GM23248 (cell line): ENCODE data around the gene SKIDA1. TPM values are rescaled to one million over a fixed set of nuclear protein-coding genes. Genes with fewer than 3 reads are reported as not detected.

Experiments
- DNase-seq: peaks from one replicate; pipeline ENCODE4 v3.0.0-alpha.2; 2015
- H2AFZ ChIP-seq: fragments of 200-600 bp; sonication (generic); 2 replicates; pipeline ENCODE4 v1.6.1; 2016; ENCODE audit warnings: antibody characterized with exemption
- H3F3A ChIP-seq: fragments of 200-600 bp; sonication (generic); 2 replicates; pipeline ENCODE4 v1.6.1; 2016; ENCODE audit warnings: mild to moderate bottlenecking, antibody characterized with exemption, mixed run types; ENCODE audit not compliant: insufficient read depth
- H3K27ac ChIP-seq: fragments of 200-600 bp; sonication (generic); 2 replicates; pipeline ENCODE4 v1.5.1; 2016; ENCODE audit warnings: mild to moderate bottlenecking
- H3K27me3 ChIP-seq: fragments of 200-600 bp; sonication (generic); replicated peaks from 2 replicates; pipeline ENCODE4 v1.6.1; 2016; ENCODE audit warnings: mild to moderate bottlenecking; ENCODE audit not compliant: insufficient read depth
- H3K36me3 ChIP-seq: fragments of 200-600 bp; sonication (generic); 2 replicates; pipeline ENCODE4 v1.6.1; 2016; ENCODE audit warnings: low read depth, mild to moderate bottlenecking
- H3K4me1 ChIP-seq: fragments of 200-600 bp; sonication (generic); 2 replicates; pipeline ENCODE4 v1.6.1; 2016; ENCODE audit warnings: mild to moderate bottlenecking; ENCODE audit not compliant: insufficient read depth
- H3K4me2 ChIP-seq: fragments of 200-600 bp; sonication (generic); one replicate; pipeline ENCODE4 v1.6.1; 2016; ENCODE audit warnings: mild to moderate bottlenecking; ENCODE audit not compliant: unreplicated experiment
- H3K4me3 ChIP-seq: fragments of 200-600 bp; sonication (generic); 2 replicates; pipeline ENCODE4 v1.5.1; 2016; ENCODE audit warnings: mild to moderate bottlenecking
- H3K79me2 ChIP-seq: fragments of 200-600 bp; sonication (generic); 2 replicates; pipeline ENCODE4 v1.6.1; 2016; ENCODE audit warnings: mild to moderate bottlenecking; ENCODE audit not compliant: insufficient read depth
- H3K9ac ChIP-seq: fragments of 200-600 bp; sonication (generic); 2 replicates; pipeline ENCODE4 v1.6.1; 2016; ENCODE audit warnings: mild to moderate bottlenecking
- H3K9me2 ChIP-seq: fragments of 200-600 bp; sonication (generic); 2 replicates; pipeline ENCODE4 v1.6.1; 2016; ENCODE audit warnings: mixed run types, mild to moderate bottlenecking, moderate library complexity; ENCODE audit not compliant: insufficient read depth
- H3K9me3 ChIP-seq: fragments of 200-600 bp; sonication (generic); one replicate; pipeline ENCODE4 v1.6.1; 2017; ENCODE audit warnings: low read depth
- H4K20me1 ChIP-seq: fragments of 200-600 bp; sonication (generic); 2 replicates; pipeline ENCODE4 v1.6.0; 2016; ENCODE audit not compliant: insufficient read depth
- EZH2 ChIP-seq: fragments of 200-600 bp; sonication (generic); IDR thresholded peaks from 2 replicates; pipeline ENCODE4 v1.6.1; 2018; ENCODE audit warnings: antibody characterized with exemption, mild to moderate bottlenecking; ENCODE audit not compliant: insufficient read depth, poor library complexity, severe bottlenecking
- EZH2phosphoT487 ChIP-seq: fragments of 200-600 bp; sonication (generic); IDR thresholded peaks from 2 replicates; pipeline ENCODE4 v1.6.1; 2018; ENCODE audit warnings: antibody characterized with exemption, moderate library complexity, mild to moderate bottlenecking, low read depth; ENCODE audit not compliant: insufficient read depth
- WGBS, 2 experiments: methylation state at CpG; one replicate each; pipeline ENCODE4 v1.1.6; 2015 to 2017; ENCODE audit warnings: low lambda C conversion rate in 2 of 2, low coverage in 1 of 2; ENCODE audit errors: missing lambda C conversion rate in 2 of 2; 5-methylcytosine and 5-hydroxymethylcytosine counted together
- in situ Hi-C: fragments of 300-500 bp; cut with MboI; formaldehyde crosslinking; loops from 2 replicates; pipeline ENCODE4 v1.15.0; 2020
- polyA plus RNA-seq: library from polyadenylated mRNA; unstranded; fragments of >200 nt; fragmentation: Nextera tagmentation; extraction: Ambion mirVana; gene quantifications from 2 replicates; pipeline ENCODE4 v1.2.1, GENCODE V29; 2016
- total RNA-seq: library from RNA; depleted of rRNA; stranded (reverse); fragments of >200 nt; shearing (Covaris generic); gene quantifications from 2 replicates; pipeline ENCODE4 v1.2.3, GENCODE V29; 2014

The SKIDA1 gene
- total and polyA plus RNA-seq, 2 experiments from 2014 or later, result 0.18 TPM; not detected in 1

GRCh38 chr10:21494191-21495001 lies 31.1 kb downstream of the SKIDA1 start:
- no peaks in the 10 kb centered on the region for H3K36me3 ChIP-seq
- in situ Hi-C loops, result loop anchor here (5.0 to 25.0 kb wide), 2 partner anchors 207 to 407 kb away; no protein-coding TSS in a partner anchor
- no peak overlapping the region for H3K27ac ChIP-seq
- peak overlapping the region; percentile 49 for H3K9ac ChIP-seq
- H3F3A ChIP-seq, result peaks cover 16% of the 10 kb centered on the region
- no peaks in the 10 kb centered on the region for H3K4me1 ChIP-seq
- WGBS, 2 experiments, result 15 to 19% methylated on average over 55 to 66 of the region's 66 CpGs
- peak overlapping the region; percentile 81 for H2AFZ ChIP-seq
- DNase-seq, result peak; percentile 59
- peak overlapping the region; percentile 71 for H3K4me3 ChIP-seq
- H3K9me2 ChIP-seq, result no peaks in the 10 kb centered on the region
- no peaks in the 10 kb centered on the region for H3K79me2 ChIP-seq
- H4K20me1 ChIP-seq, result no peaks in the 10 kb centered on the region
- no peak for TF ChIP-seq EZH2
- TF ChIP-seq EZH2phosphoT487, result no peak
- H3K4me2 ChIP-seq, result peak overlapping the region; percentile 97
- H3K9me3 ChIP-seq, result no peaks in the 10 kb centered on the region
- no peaks in the 10 kb centered on the region; the same call in 1 of the 2 replicates for H3K27me3 ChIP-seq

GRCh38 chr10:21493784-21494183 lies 31.7 kb downstream of the SKIDA1 start:
- H3K27ac ChIP-seq, result no peak overlapping the region
- no peaks in the 10 kb centered on the region for H3K79me2 ChIP-seq
- no peak for DNase-seq
- H2AFZ ChIP-seq, result peak overlapping the region; percentile 81; the same call in 1 of the 2 replicates
- WGBS, 2 experiments, result 84 to 87% methylated on average over 9 of the region's 9 CpGs
- no peaks in the 10 kb centered on the region; the same call in 1 of the 2 replicates for H3K27me3 ChIP-seq
- peaks cover 16% of the 10 kb centered on the region for H3F3A ChIP-seq
- no peaks in the 10 kb centered on the region for H4K20me1 ChIP-seq
- H3K9me3 ChIP-seq, result no peaks in the 10 kb centered on the region
- H3K36me3 ChIP-seq, result no peaks in the 10 kb centered on the region
- in situ Hi-C loops, result loop anchor here (25.0 kb wide), 1 partner anchor 406 kb away; no protein-coding TSS in a partner anchor
- no peak overlapping the region for H3K4me3 ChIP-seq
- H3K9me2 ChIP-seq, result no peaks in the 10 kb centered on the region
- H3K4me1 ChIP-seq, result no peaks in the 10 kb centered on the region
- H3K9ac ChIP-seq, result no peak overlapping the region
- H3K4me2 ChIP-seq, result no peak overlapping the region
- no peak for TF ChIP-seq EZH2
- no peak for TF ChIP-seq EZH2phosphoT487

- Histone ChIP-seq H3F3A (peaks cover 4% of the 10 kb centered on the region; the same call in 1 of the 2 replicates), H3K9me2 (no peaks in the 10 kb centered on the region), H3K27me3 (no peaks in the 10 kb centered on the region), H4K20me1 (no peaks in the 10 kb centered on the region), H3K9ac (no peak overlapping the region), H3K4me2 (no peak overlapping the region), H3K9me3 (no peaks in the 10 kb centered on the region), H3K79me2 (no peaks in the 10 kb centered on the region), H3K4me1 (no peaks in the 10 kb centered on the region), H2AFZ (no peak overlapping the region), H3K36me3 (no peaks in the 10 kb centered on the region), H3K4me3 (no peak overlapping the region), H3K27ac (no peak overlapping the region)
- DNase-seq, result no peak
- TF ChIP-seq EZH2 (no peak), EZH2phosphoT487 (no peak)
- WGBS, 2 experiments, result 62% methylated on average over 3 of the region's 3 CpGs
- in situ Hi-C loops, result loop anchor here (25.0 kb wide), 1 partner anchor 405 kb away; no protein-coding TSS in a partner anchor
These were observed 33.1 kb downstream of the SKIDA1 start for GRCh38 chr10:21492421-21492820.

- in situ Hi-C loops, result loop anchor here (25.0 kb wide), 1 partner anchor 403 kb away; no protein-coding TSS in a partner anchor
- Histone ChIP-seq H2AFZ (no peak overlapping the region), H4K20me1 (no peaks in the 10 kb centered on the region), H3K9me2 (no peaks in the 10 kb centered on the region), H3K4me3 (no peak overlapping the region), H3K27ac (no peak overlapping the region), H3K9me3 (no peaks in the 10 kb centered on the region), H3F3A (peaks cover 4% of the 10 kb centered on the region; the same call in 1 of the 2 replicates), H3K27me3 (no peaks in the 10 kb centered on the region), H3K9ac (no peak overlapping the region), H3K4me1 (no peaks in the 10 kb centered on the region), H3K79me2 (no peaks in the 10 kb centered on the region), H3K4me2 (no peak overlapping the region), H3K36me3 (no peaks in the 10 kb centered on the region)
- 80 to 85% methylated on average over 2 of the region's 2 CpGs for WGBS, 2 experiments
- TF ChIP-seq EZH2 (no peak), EZH2phosphoT487 (no peak)
- DNase-seq, result no peak
These were observed 34.8 kb downstream of the SKIDA1 start for GRCh38 chr10:21490711-21491105.
